Tibial nerve (tissue), 3 donors: ENCODE measurements around the gene TIAM1.

Experiments
- CTCF ChIP-seq, 5 experiments: fragments of 200-600 bp in 3 of 5; fragments of 450-650 bp in 2 of 5; sonication (generic) in 3 of 5; IDR thresholded peaks; one replicate each; pipeline ENCODE4 v1.5.1; 2016 to 2019; ENCODE audit warnings: antibody characterized with exemption in 5 of 5, mild to moderate bottlenecking in 3 of 5, moderate library complexity in 2 of 5
- POLR2A ChIP-seq, 2 donors: fragments of 450-650 bp; IDR thresholded peaks; one replicate each; pipeline ENCODE4 v1.6.1; 2017; ENCODE audit warnings: antibody characterized with exemption in 2 of 2, mild to moderate bottlenecking in 2 of 2, moderate library complexity in 2 of 2

- TF ChIP-seq POLR2A (IDR thresholded peaks at IDR 0.05) (no peak), CTCF (IDR thresholded peaks at IDR 0.05) (no peak)
Measured at GRCh38 chr21:31103163-31103562, 240.9 kb downstream of the TIAM1 start.
